ENCODE data around the gene RNMT.
"Not testable (repeated sequence)": the region's sequence is repeated elsewhere in the genome, so short reads cannot be mapped to it uniquely, and the experiment has no call there.

The RNMT gene

DNA sequence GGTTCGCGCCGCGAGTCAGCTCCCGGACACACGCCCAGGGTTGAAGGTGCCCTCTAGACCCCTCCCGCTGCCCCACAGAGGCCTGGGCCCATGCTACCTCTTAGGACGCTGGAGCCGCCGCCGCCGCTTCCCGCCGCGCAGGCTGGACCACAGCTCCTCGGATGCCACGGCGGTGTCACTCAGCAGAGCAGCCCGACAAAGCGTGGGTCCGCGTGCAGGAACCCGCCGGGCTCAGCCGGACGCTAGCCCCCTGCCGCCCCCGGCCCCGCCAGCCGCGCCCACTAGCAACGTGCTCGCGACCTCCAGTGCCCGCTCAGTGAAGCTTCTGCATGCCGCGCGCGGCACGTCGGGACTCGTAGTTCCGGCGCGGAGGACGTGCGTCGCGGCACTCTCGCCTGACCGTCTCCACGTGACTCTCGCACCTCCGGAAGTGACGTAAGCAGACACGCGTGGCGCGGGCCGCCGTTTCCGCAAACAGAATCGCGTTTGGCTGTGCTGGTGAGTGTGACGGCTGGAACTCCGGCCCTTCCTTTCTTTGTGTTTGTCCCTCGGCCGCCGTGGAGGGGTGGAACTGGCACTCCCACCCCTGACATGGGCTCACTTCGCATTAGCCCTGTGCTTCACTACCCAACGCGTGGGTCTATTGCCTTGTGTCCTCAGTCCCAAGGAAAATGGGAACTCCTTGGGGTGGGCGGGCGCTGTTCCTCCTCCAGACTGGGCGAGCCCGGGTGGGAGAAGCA, at the start of gene RNMT, which contains the start of gene FAM210A:
RNMT (plus strand) TSS at position 442 of the 740 bp plus-strand sequence. CDS start 4,845 bp downstream, outside the sequence.
FAM210A (minus strand) TSS at position 327 of the 740 bp plus-strand sequence. CDS start 44,481 bp downstream, outside the sequence.
- H3K27me3 Mint-ChIP-seq = no peaks in the 10 kb centered on the region
- H3K9me3 Mint-ChIP-seq = no peaks in the 10 kb centered on the region
- H3K27ac Mint-ChIP-seq (ENCODE audit: low read depth) = peak within 1 kb of the TSS; percentile 85
- H3K4me3 Mint-ChIP-seq = peak within 1 kb of the TSS; percentile 80
- peaks cover 27% of the 10 kb centered on the region for H3K36me3 Mint-ChIP-seq (ENCODE audit: insufficient read depth)
- ATAC-seq (replicated peaks; ENCODE audit: extremely low read depth, poor library complexity, severe bottlenecking) = peak; percentile 97
- peak; percentile 86 to 88 for DNase-seq (ENCODE audit: low spot score in 2 of 2)
- H3K4me1 Mint-ChIP-seq = peaks cover 53% of the 10 kb centered on the region

DNA sequence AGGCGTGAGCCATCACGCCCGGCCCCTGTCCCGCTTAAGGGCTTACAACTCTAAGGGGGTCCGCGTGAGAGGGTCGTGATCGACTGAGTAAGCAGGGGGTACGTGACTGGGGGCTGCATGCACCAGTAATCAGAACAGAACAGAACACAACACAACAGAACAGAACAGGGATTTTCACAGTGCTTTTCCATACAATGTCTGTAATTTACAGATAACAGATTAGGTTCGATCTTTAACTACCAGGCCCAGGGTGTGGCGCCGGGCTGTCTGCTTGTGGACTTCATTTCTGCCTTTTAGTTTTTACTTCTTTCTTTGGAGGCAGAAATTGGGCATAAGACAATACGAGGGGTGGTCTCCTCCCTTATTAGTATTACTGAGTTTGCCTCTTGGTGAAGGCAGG, 49.1 kb upstream of the RNMT start:
- H3K27me3 Mint-ChIP-seq; DNase-seq (ENCODE audit: low spot score in 2 of 2); H3K4me3 Mint-ChIP-seq; H3K9me3 Mint-ChIP-seq; ATAC-seq (replicated peaks; ENCODE audit: extremely low read depth, poor library complexity, severe bottlenecking); H3K27ac Mint-ChIP-seq (ENCODE audit: low read depth); H3K36me3 Mint-ChIP-seq (ENCODE audit: insufficient read depth): not testable (repeated sequence)
- peaks cover 10% of the 10 kb centered on the region for H3K4me1 Mint-ChIP-seq

DNA sequence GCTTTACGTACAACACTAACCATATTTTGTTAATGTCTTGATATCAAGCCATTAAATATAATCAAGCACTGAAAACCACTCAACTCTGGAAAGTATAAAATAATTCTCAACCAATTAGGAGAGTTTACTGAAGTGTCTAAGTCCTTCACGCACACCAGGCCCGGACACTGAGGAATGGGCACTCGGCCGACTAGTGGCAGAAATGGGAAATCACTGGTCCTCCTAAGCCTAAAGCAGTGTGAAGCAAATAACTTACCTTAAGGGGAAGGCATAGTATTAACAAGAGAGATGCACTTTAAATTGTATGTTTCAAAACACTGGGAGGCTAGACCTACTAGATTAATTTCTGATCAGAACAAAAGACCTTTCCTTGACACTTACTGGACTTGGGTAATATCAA, 45.9 kb upstream of the RNMT start:
- no peak for ATAC-seq (replicated peaks; ENCODE audit: extremely low read depth, poor library complexity, severe bottlenecking)
- Mint-ChIP-seq H3K27ac (ENCODE audit: low read depth) (no peak overlapping the region), H3K27me3 (no peaks in the 10 kb centered on the region), H3K9me3 (no peaks in the 10 kb centered on the region), H3K36me3 (ENCODE audit: insufficient read depth) (peaks cover 6% of the 10 kb centered on the region), H3K4me1 (peaks cover 16% of the 10 kb centered on the region), H3K4me3 (no peak overlapping the region)
- DNase-seq (ENCODE audit: low spot score in 2 of 2) = no peak

DNA sequence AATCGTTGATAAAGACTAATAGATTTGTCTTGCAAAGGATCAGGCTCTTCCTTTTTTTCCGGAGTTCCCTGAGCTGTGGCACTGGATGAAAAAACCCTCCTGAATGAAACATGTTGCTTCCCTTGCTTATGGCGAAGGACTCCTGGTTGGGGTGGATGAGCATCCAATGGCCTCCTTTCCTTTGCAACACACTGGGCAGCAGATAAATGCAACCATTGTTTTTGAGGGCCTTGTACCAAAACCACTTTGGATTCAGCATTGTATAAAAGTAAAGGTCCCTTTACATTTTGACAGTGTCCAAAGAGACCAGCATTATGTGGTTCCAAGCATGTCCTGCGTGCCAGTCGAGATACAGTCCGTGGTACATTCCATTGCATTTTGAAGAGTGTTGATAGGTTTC, 44.8 kb upstream of the RNMT start:
- Mint-ChIP-seq H3K36me3 (ENCODE audit: insufficient read depth) (peaks cover 6% of the 10 kb centered on the region), H3K9me3 (no peaks in the 10 kb centered on the region)
- no peak for DNase-seq (ENCODE audit: low spot score in 2 of 2)

DNA sequence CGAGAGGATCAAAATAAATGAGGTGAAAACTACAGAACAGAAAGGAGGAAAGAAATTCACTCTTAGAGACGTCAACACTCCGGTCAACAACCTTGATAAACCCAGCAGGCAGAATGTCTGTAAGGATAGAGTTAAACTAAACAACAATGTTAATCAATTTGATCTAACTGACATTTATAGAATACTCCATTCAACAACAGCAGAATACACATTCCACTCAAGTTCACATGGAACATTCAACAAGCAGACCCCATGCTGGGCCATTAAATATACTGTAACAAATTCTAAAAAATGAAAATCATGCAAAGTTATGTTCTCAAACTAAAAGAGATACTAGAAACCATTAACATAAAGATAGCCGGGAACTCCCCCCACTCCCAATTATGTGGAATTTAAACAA, 41.9 kb upstream of the RNMT start:
- H3K9me3 Mint-ChIP-seq = no peaks in the 10 kb centered on the region
- peaks cover 38% of the 10 kb centered on the region for H3K4me1 Mint-ChIP-seq
- DNase-seq (ENCODE audit: low spot score in 2 of 2) (no peak), ATAC-seq (replicated peaks; ENCODE audit: extremely low read depth, poor library complexity, severe bottlenecking) (no peak)
- peaks cover 7% of the 10 kb centered on the region for H3K36me3 Mint-ChIP-seq (ENCODE audit: insufficient read depth)
- H3K27ac Mint-ChIP-seq (ENCODE audit: low read depth) = no peak overlapping the region
- H3K4me3 Mint-ChIP-seq = no peak overlapping the region
- H3K27me3 Mint-ChIP-seq = no peaks in the 10 kb centered on the region

More for the DNA sequence above, 44.8 kb upstream of the RNMT start:
- no peak overlapping the region for H3K27ac Mint-ChIP-seq (ENCODE audit: low read depth)
- ATAC-seq (replicated peaks; ENCODE audit: extremely low read depth, poor library complexity, severe bottlenecking) = no peak
- H3K4me3 Mint-ChIP-seq = no peak overlapping the region
- peaks cover 20% of the 10 kb centered on the region for H3K4me1 Mint-ChIP-seq
- H3K27me3 Mint-ChIP-seq = no peaks in the 10 kb centered on the region

DNA sequence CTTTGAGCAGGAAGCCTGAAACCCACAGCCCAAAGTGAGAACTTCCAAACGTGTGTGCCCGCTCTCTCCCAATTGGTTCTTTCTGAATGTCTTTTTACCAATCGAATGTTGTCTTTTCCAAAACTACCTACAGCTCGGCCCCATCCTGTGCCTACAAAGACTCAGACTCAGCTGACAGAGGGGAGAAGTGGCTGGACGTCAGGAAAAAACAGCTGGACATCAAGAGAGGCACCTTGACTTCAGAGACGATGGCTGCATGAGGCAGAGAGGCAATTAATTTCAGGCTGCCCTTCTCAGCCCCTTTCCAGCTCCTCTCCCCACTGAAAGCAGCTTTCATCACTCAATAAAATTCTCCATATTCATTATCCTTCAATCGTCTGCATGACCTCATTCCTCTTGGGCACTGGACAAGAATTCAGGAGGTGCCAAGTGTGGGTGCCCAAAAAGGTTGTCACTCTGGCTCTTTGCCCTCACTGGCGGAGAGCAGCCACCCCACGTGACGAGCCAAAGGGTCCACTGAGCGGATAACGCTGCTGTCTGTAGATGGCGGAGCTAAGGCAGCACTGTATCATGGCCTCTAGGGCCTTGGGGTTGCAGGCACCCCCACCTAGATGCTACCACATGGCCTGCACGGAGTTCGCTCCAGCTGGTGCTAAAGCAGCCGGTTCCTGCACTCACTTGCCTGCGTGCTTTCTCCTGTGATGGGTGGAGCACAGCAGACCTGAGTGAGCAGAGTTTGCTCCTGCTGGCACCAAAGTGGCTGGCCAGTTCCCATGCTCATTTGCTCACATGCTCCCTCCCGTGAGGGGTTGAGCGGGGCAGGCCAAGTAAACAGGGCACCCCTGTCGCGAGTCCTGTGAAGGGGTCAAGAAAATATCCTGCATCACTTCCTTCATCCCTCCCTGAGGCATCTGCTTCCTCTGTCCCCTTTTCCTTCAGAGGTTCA, 38.0 kb upstream of the RNMT start:
- Mint-ChIP-seq H3K4me1 (peaks cover 70% of the 10 kb centered on the region), H3K36me3 (ENCODE audit: insufficient read depth) (peaks cover 7% of the 10 kb centered on the region), H3K27ac (ENCODE audit: low read depth) (no peak overlapping the region), H3K27me3 (no peaks in the 10 kb centered on the region), H3K4me3 (no peak overlapping the region), H3K9me3 (peaks cover 6% of the 10 kb centered on the region)
- no peak for DNase-seq (ENCODE audit: low spot score in 2 of 2)
- no peak for ATAC-seq (replicated peaks; ENCODE audit: extremely low read depth, poor library complexity, severe bottlenecking)

DNA sequence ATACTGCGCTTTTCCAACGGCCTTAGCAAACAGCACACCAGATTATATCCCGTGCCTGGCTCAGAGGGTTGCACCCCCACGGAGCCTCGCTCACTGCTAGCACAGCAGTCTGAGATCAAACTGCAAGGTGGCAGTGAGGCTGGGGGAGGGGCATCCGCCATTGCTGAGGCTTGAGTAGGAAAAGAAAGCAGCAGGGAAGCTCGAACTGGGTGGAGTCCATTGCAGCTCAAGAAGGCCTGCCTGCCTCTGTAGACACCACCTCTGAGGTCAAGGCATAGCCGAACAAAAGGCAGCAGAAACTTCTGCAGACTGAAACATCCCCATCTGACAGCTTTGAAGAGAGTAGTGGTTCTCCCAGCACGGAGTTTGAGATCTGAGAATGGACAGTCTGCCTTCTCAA, 36.4 kb upstream of the RNMT start:
- peaks cover 77% of the 10 kb centered on the region for H3K4me1 Mint-ChIP-seq
- H3K4me3 Mint-ChIP-seq; ATAC-seq (replicated peaks; ENCODE audit: extremely low read depth, poor library complexity, severe bottlenecking); DNase-seq (ENCODE audit: low spot score in 2 of 2); H3K27me3 Mint-ChIP-seq; H3K27ac Mint-ChIP-seq (ENCODE audit: low read depth); H3K36me3 Mint-ChIP-seq (ENCODE audit: insufficient read depth); H3K9me3 Mint-ChIP-seq: not testable (repeated sequence)

DNA sequence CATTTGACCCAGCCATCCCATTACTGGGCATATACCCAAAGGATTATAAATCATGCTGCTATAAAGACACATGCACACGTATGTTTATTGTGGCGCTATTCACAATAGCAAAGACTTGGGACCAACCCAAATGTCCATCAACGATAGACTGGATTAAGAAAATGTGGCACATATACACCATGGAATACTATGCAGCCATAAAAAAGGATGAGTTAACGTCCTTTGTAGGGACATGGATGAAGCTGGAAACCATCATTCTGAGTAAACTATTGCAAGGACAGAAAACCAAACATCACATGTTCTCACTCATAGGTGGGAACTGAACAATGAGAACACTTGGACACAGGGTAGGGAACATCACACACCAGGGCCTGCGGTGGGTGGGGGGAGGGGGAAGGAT, 31.1 kb upstream of the RNMT start:
- not testable (repeated sequence) for H3K9me3 Mint-ChIP-seq; H3K27ac Mint-ChIP-seq (ENCODE audit: low read depth); H3K4me3 Mint-ChIP-seq; ATAC-seq (replicated peaks; ENCODE audit: extremely low read depth, poor library complexity, severe bottlenecking); H3K36me3 Mint-ChIP-seq (ENCODE audit: insufficient read depth); H3K27me3 Mint-ChIP-seq; DNase-seq (ENCODE audit: low spot score in 2 of 2)
- peaks cover 56% of the 10 kb centered on the region for H3K4me1 Mint-ChIP-seq

DNA sequence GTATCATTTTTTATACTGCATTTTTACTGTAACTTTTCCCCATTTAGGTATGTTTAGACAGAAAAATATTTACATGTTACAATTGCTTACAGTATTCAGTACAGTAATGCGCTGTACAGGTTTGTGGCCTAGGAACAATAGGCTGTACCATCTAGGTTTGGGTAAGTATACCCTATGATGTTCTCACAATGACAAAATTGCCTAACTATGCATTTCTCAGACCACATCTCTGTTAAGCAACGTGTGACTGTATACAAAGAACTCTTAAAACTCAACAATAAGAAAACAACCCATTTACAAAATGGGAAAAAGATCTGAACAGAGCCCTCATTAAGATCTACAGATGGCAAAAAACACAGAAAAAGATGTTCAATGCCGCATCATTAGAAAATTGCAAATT, 29.5 kb upstream of the RNMT start:
- peaks cover 42% of the 10 kb centered on the region for H3K4me1 Mint-ChIP-seq
- H3K36me3 Mint-ChIP-seq (ENCODE audit: insufficient read depth) = no peaks in the 10 kb centered on the region
- no peak overlapping the region for H3K4me3 Mint-ChIP-seq
- DNase-seq (ENCODE audit: low spot score in 2 of 2) = no peak
- no peaks in the 10 kb centered on the region for H3K27me3 Mint-ChIP-seq
- no peak overlapping the region for H3K27ac Mint-ChIP-seq (ENCODE audit: low read depth)
- H3K9me3 Mint-ChIP-seq = peaks cover 6% of the 10 kb centered on the region
- no peak for ATAC-seq (replicated peaks; ENCODE audit: extremely low read depth, poor library complexity, severe bottlenecking)

DNA sequence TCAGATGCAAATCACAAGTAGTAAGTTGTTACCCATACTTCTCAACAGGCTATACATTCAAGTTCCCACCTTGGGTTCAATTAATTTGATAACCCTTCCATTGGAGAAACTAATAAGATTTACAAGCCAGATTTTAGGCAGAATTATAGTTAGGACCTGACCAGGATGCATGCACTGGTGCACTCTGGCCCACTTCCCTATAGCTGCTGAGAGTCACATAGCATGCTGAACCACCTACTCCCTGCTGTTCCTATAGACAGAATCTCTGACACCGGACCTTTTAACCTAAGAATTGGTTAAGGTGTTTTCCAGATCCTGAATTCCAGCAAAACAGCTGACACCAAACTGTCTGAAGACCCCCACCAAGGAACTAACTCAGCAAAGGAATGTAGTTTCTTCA, 26.3 kb upstream of the RNMT start:
- Mint-ChIP-seq H3K27ac (ENCODE audit: low read depth) (no peak overlapping the region), H3K27me3 (no peaks in the 10 kb centered on the region), H3K4me1 (peaks cover 20% of the 10 kb centered on the region), H3K4me3 (no peak overlapping the region), H3K9me3 (no peaks in the 10 kb centered on the region), H3K36me3 (ENCODE audit: insufficient read depth) (peaks cover 1% of the 10 kb centered on the region)
- ATAC-seq (replicated peaks; ENCODE audit: extremely low read depth, poor library complexity, severe bottlenecking) (no peak), DNase-seq (ENCODE audit: low spot score in 2 of 2) (no peak)

DNA sequence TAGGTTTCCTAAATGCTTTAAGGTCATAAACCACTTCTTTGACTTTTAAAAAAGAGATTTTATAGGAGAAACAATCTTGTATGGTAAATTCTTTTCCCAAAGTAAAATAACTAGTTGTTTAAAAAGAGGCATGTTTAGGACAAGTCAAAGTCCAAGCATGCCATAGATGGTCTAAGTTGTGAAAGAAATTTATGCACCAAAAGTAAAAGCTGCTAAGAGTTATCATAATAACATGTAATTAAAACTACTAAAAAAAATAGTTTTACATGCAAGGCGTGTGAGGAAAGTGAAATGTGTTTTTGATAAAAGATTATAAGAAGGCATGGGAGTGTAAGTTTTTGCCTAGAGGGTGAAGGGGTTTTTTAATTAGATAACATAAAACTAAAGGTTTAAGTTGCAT, 22.6 kb upstream of the RNMT start:
- H3K9me3 Mint-ChIP-seq = no peaks in the 10 kb centered on the region
- peaks cover 1% of the 10 kb centered on the region for H3K36me3 Mint-ChIP-seq (ENCODE audit: insufficient read depth)
- ATAC-seq (replicated peaks; ENCODE audit: extremely low read depth, poor library complexity, severe bottlenecking) (no peak), DNase-seq (ENCODE audit: low spot score in 2 of 2) (no peak)
- no peak overlapping the region for H3K27ac Mint-ChIP-seq (ENCODE audit: low read depth)
- no peaks in the 10 kb centered on the region for H3K27me3 Mint-ChIP-seq
- H3K4me3 Mint-ChIP-seq = no peak overlapping the region
- peaks cover 12% of the 10 kb centered on the region for H3K4me1 Mint-ChIP-seq

DNA sequence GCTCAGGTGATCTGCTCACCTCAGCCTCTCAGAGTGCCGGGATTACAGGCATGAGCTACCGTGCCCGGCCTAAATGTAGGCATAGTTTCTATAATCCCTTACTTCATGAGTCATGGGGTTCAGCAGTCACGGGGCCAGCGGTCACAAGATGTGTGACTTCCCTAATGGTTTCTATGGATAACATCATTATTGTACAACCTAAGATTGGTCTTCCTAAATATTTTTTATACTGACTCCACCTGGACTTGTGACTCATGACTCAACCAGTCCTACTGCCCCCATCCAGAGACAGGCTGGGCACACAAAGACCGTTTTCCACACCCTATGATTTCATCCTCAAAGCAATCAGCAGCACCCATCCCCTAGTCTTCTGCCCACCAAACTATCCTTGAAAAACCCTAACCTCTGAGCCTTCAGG, 16.1 kb upstream of the RNMT start:
- Mint-ChIP-seq H3K4me1 (peaks cover 38% of the 10 kb centered on the region), H3K36me3 (ENCODE audit: insufficient read depth) (no peaks in the 10 kb centered on the region), H3K27me3 (no peaks in the 10 kb centered on the region), H3K27ac (ENCODE audit: low read depth) (no peak overlapping the region), H3K4me3 (no peak overlapping the region), H3K9me3 (no peaks in the 10 kb centered on the region)
- no peak for ATAC-seq (replicated peaks; ENCODE audit: extremely low read depth, poor library complexity, severe bottlenecking)
- DNase-seq (ENCODE audit: low spot score in 2 of 2) = no peak

All from central memory CD8-positive, alpha-beta T cell (primary cell).